ENCODE measurements around the gene AMH. TPM values are rescaled to one million over a fixed set of nuclear protein-coding genes. Genes with fewer than 3 reads are reported as not detected.

Gene AMH
- total RNA-seq, 6 experiments from 2014 or later, result 0.24 to 1.2 (median 0.59) TPM

DNA sequence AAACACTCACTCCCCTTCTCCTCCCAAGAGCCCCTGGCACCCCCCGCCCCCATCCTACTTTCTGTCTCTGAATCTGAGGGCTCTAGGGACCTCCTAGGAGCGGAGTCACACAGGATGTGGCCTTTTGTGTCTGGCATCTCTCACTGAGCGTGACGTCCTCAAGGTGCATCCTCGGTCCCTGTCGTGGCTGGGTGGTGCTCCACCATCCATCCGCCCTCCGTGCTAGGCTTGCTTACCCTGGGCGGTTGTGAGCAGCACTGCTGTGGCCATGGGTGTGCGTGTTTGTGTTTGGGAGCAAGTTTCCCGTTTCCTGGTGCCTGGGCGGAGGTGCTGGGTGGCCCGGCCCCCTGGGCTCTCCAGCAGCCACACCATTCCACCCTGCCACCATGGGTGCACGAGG, 25.2 kb upstream of the AMH start:
- no peak overlapping the region for H3K27ac ChIP-seq

DNA sequence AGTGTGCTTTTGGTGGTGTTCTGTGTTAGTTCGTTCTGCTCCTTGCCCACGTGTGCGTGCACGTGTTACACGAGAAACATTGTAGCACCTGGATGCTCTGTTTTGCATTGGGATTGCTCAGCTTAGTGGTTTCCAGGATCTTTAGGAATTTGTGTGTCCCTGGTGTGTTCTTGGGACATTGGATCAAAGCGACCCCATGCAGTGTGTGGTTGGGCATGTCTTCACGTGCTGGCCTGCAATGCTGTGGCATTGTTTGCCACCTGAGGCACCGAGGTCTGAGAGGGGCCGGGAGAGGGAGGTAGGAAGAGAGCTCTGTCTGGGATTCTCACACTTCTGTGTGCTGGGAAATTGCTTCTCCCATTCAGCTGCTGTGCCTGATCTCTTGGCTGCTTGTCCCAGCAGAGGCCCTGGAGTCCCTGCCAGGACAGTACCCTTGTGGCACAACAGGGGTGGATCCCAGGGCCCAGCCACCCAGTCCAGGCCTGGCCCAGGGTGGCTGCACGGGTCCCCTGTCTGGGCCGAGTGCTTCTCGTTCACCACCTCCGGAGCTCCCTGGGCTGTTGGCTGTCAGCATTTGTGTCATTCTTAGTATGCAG, 24.3 kb upstream of the AMH start:
- Histone ChIP-seq H3K9me3 (no peaks in the 10 kb centered on the region), H3K27me3 (no peaks in the 10 kb centered on the region), H3K4me1 (peaks cover 0 to 14% (median 0%) of the 10 kb centered on the region in 4 donors), H3K4me3 (no peak overlapping the region), H3K36me3 (peaks cover 0 to 48% (median 2%) of the 10 kb centered on the region in 4 donors), H3K27ac (no peak overlapping the region)
- intact Hi-C loops (cut with DNase I), result no loop called here
- ATAC-seq (no peak), DNase-seq (no peak)
- TF ChIP-seq, protein P1, sequence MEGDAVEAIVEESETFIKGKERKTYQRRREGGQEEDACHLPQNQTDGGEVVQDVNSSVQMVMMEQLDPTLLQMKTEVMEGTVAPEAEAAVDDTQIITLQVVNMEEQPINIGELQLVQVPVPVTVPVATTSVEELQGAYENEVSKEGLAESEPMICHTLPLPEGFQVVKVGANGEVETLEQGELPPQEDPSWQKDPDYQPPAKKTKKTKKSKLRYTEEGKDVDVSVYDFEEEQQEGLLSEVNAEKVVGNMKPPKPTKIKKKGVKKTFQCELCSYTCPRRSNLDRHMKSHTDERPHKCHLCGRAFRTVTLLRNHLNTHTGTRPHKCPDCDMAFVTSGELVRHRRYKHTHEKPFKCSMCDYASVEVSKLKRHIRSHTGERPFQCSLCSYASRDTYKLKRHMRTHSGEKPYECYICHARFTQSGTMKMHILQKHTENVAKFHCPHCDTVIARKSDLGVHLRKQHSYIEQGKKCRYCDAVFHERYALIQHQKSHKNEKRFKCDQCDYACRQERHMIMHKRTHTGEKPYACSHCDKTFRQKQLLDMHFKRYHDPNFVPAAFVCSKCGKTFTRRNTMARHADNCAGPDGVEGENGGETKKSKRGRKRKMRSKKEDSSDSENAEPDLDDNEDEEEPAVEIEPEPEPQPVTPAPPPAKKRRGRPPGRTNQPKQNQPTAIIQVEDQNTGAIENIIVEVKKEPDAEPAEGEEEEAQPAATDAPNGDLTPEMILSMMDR (IDR thresholded peaks at IDR 0.05), result no peak
- no peak for TF ChIP-seq POLR2A (IDR thresholded peaks at IDR 0.05)
- 90% methylated on average over 6 of the region's 13 CpGs for WGBS (ENCODE audit: insufficient coverage, low coverage, low lambda C conversion rate, missing lambda C conversion rate)

More for the DNA sequence above, 25.2 kb upstream of the AMH start:
- H3K36me3 ChIP-seq, result peaks cover 0 to 43% (median 1%) of the 10 kb centered on the region in 4 donors
- no peaks in the 10 kb centered on the region for H3K9me3 ChIP-seq
- intact Hi-C loops (cut with DNase I), result no loop called here
- H3K4me1 ChIP-seq, result peaks cover 0 to 6% (median 0%) of the 10 kb centered on the region in 4 donors
- no peak overlapping the region for H3K4me3 ChIP-seq
- no peak for DNase-seq
- H3K27me3 ChIP-seq, result no peaks in the 10 kb centered on the region
- TF ChIP-seq, protein P1 (IDR thresholded peaks at IDR 0.05), result no peak
- TF ChIP-seq POLR2A (IDR thresholded peaks at IDR 0.05), result no peak
- WGBS (ENCODE audit: insufficient coverage, low coverage, low lambda C conversion rate, missing lambda C conversion rate), result 83% methylated on average over 9 of the region's 14 CpGs
- ATAC-seq, result no peak

DNA sequence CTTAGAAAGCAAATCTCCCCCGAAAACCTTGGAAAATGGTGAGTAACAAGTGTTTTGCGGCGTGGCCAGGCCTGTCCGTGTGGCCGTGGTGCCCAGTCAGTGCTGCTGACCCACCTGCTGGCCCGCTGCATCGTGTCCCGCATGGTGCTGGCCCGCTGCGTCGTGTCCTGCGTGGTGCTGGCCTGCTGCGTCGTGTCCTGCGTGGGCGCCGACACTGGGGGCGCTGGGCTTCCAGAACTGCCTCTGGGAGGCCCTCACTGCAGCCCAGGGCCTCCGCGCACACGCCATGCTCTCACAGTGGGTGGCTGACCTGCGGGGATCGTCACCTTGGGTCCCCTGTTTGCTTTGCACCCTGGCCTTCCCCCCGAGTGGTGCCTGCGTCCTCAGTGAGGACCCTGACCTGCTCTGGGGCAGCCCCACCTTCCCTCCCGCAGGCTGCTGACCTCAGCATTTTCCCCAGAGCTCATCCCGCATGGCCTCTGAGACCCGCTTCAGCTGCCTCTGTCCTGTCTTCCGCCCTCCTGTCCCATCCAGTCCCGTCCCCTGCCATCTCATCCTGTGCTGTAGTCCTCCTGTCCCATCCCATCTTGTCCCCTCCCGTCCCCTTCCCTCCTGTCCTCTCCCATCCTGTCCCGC, 23.6 kb upstream of the AMH start:
- Histone ChIP-seq H3K4me3 (no peak overlapping the region), H3K9me3 (no peaks in the 10 kb centered on the region), H3K36me3 (peaks cover 0 to 54% (median 6%) of the 10 kb centered on the region in 4 donors), H3K4me1 (peaks cover 0 to 14% (median 0%) of the 10 kb centered on the region in 4 donors), H3K27ac (no peak overlapping the region), H3K27me3 (no peaks in the 10 kb centered on the region)
- WGBS (ENCODE audit: insufficient coverage, low coverage, low lambda C conversion rate, missing lambda C conversion rate), result 81% methylated on average over 7 of the region's 32 CpGs
- intact Hi-C loops (cut with DNase I), result no loop called here
- DNase-seq (no peak), ATAC-seq (no peak)
- TF ChIP-seq, protein P1 (IDR thresholded peaks at IDR 0.05), result no peak
- TF ChIP-seq POLR2A (IDR thresholded peaks at IDR 0.05), result no peak

DNA sequence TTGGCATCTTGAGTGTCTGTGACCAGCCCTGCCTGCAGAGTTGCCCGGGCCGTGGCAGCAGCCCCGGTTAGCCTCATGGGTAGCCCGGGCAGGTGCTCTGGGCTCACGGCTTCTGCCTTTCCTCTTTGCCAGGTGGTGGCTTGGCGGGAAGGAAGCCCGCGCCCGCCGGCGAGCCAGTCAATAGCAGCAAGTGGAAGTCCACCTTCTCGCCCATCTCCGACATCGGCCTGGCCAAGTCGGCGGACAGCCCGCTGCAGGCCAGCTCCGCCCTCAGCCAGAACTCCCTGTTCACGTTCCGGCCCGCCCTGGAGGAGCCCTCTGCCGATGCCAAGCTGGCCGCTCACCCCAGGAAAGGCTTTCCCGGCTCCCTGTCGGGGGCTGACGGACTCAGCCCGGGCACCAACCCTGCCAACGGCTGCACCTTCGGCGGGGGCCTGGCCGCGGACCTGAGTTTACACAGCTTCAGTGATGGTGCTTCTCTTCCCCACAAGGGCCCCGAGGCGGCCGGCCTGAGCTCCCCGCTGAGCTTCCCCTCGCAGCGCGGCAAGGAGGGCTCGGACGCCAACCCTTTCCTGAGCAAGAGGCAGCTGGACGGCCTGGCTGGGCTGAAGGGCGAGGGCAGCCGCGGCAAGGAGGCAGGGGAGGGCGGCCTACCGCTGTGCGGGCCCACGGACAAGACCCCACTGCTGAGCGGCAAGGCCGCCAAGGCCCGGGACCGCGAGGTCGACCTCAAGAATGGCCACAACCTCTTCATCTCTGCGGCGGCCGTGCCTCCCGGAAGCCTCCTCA, 22.9 kb upstream of the AMH start:
- ATAC-seq, result no peak
- Histone ChIP-seq H3K4me3 (no peak overlapping the region), H3K4me1 (peaks cover 0 to 14% (median 0%) of the 10 kb centered on the region in 4 donors), H3K27ac (no peak overlapping the region), H3K27me3 (no peaks in the 10 kb centered on the region), H3K9me3 (no peaks in the 10 kb centered on the region), H3K36me3 (peaks cover 0 to 52% (median 7%) of the 10 kb centered on the region in 4 donors)
- DNase-seq, result no peak
- 91% methylated on average over 9 of the region's 59 CpGs for WGBS (ENCODE audit: insufficient coverage, low coverage, low lambda C conversion rate, missing lambda C conversion rate)
- intact Hi-C loops (cut with DNase I), result no loop called here
- TF ChIP-seq POLR2A (IDR thresholded peaks at IDR 0.05), result no peak
- TF ChIP-seq, protein P1 (IDR thresholded peaks at IDR 0.05), result no peak

Measured in right lobe of liver (tissue), 6 donors.